Measurements from ENCODE around the gene ZNF391.
"Not testable (repeated sequence)": the region's sequence is repeated elsewhere in the genome, so short reads cannot be mapped to it uniquely, and the experiment has no call there.

ZNF391 gene

GRCh38 chr6:27424851-27425250 is 36.3 kb downstream of the ZNF391 start:
- not testable (repeated sequence) for DNase-seq

DNA sequence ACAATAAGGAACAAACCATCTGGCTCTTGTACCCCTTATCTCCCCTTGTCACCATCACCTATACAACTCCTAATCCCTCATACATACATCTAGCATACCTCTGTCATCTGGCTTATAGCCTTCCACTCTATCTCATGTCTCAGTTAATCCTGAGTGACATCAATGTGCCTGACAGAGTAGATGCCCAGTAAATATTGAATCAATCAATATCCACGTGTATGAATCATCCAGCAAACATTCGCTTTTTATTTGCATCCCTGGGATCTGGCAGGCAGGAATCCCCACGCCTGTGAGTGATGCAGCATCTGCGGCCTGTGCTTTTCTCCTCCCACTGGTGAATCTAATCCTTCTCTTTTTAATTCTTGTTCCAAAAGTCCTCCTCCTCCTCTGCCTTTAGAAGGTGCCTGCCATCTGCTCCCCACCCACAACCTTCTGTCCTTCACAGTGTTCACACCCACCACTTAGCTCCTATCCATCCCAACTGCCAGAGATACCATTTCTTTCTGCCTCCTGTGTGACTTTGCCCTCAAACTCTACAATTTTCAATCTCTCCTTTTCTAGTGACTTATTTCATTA is 37.6 kb downstream of the ZNF391 start:
- no peak for DNase-seq

DNA sequence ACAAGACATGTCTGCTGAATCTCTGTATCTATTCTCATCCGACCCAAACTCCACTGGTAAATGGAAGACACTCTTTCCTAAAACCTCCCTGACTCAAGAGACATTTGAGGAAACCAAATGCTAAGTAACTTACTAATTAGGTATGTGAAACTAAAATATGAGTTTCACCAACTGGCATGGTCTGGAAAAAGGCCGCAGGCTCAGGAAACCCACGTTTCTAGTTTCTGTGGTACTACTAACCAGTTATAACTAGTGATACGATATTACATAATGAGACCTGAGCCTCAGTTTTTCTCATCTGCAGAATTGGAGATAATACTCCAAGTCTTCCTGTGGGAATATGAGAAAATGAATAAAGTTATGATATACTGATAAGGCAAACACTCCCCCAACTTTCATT is 39.9 kb downstream of the ZNF391 start:
- DNase-seq: no peak

GRCh38 chr6:27428966-27429365 is 40.4 kb downstream of the ZNF391 start:
- no peak for DNase-seq

GRCh38 chr6:27433714-27434113 is 45.2 kb downstream of the ZNF391 start:
- DNase-seq: no peak

GRCh38 chr6:27439371-27439770 is 50.8 kb downstream of the ZNF391 start:
- DNase-seq: no peak

GRCh38 chr6:27441001-27441400 is 52.4 kb downstream of the ZNF391 start:
- no peak for DNase-seq

DNA sequence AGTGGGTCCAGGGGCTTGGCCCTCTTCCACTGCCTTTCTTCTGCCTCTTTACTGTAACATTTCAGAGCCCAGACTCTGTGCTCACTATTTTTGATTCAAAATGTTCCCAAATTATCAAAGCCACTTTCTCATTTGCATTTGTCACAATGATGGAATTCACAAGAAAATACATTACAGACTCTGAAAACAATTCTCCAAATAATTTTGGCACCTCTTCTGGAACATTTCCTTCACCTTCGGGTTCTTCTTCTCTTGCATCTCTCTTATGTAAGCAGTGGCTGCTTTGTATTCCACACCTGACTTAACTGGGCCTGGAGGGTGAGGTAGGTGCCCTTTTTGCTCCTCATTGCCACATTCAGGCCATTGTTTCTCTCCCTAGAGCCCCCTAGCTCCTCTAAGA is 54.4 kb downstream of the ZNF391 start:
- no peak for DNase-seq

GRCh38 chr6:27448456-27448855 is 59.9 kb downstream of the ZNF391 start:
- no peak for DNase-seq

DNA sequence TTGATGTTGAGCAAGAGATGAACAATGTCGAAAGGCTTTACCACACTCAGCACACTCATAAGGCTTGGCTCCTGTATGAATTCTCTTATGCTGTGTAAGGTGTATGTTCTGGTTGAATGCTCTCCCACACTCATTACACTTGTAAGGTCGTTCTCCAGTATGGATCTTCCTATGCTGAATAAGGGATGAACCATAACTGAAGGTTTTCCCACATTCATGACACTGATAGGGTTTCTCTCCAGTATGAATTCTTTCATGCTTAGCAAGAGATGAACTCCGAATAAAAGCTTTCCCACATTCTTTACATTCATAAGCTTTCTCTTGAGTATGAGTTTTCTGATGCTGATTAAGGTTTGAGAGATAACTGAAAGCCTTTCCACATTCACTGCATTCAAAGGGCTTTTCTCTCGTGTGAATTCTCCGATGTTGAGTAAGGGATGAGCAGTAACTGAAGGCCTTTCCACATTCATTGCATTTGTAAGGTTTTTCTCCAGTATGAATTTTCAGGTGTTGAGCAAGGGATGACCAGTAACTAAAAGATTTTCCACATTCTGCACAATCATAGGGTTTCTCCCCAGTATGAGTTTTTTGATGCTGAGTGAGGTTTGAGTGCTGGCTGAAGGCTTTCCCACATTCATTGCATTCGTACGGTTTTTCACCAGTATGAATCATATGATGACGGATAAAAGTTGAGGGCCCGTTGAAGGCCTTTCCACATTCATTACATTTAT is 63.3 kb downstream of the ZNF391 start:
- no peak for DNase-seq

DNA sequence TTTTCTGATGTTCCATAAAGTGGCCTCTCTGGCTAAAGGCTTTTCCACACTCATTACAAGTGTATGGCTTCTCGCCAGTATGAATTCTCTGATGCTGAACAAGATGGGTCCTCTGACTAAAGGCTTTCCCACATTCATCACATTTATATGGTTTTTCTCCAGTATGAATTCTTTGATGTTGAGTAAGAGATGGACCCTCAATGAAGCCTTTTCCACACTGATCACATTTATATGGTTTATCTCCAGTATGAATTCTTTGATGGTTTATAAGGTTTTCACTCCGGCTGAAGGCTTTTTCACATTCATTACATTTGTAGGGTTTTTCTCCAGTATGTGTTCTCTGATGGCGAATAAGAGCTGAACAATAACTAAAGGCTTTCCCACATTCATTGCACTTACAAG is 63.9 kb downstream of the ZNF391 start:
- DNase-seq: no peak

All from CD4-positive, alpha-beta T cell treated with Interleukin-4 for 4 hours (primary cell).